Stimulated activated naive CD8-positive, alpha-beta T cell treated with anti-CD3 and anti-CD28 coated beads, Interleukin-15, amount 100 ng/mL, for 72 hours (primary cell): ENCODE data around the gene CLIC4.

Experiments used
- ATAC-seq: fragments of 150-1000 bp; cut with Tn5 transposase; 2 replicates; pipeline ENCODE4 v1.10.0; 2021; ENCODE audit warnings: mild to moderate bottlenecking, moderate library complexity
- DNase-seq, 2 donors: peaks; one replicate each; pipeline ENCODE4 v3.0.0; 2021 to 2022
- H3K27ac Mint-ChIP-seq, 2 donors: one replicate each; pipeline ENCODE4 v1.8.0; 2022; ENCODE audit warnings: mild to moderate bottlenecking in 2 of 2, mixed read lengths in 2 of 2, moderate library complexity in 2 of 2
- H3K27me3 Mint-ChIP-seq: one replicate; pipeline ENCODE4 v1.8.0; 2022; ENCODE audit warnings: mixed read lengths
- H3K4me1 Mint-ChIP-seq: one replicate; pipeline ENCODE4 v1.8.0; 2022; ENCODE audit warnings: mild to moderate bottlenecking, mixed read lengths
- H3K4me3 Mint-ChIP-seq, 2 donors: one replicate each; pipeline ENCODE4 v1.8.0; 2022; ENCODE audit warnings: mild to moderate bottlenecking in 2 of 2, mixed read lengths in 2 of 2, moderate library complexity in 1 of 2
- H3K9me3 Mint-ChIP-seq, 2 donors: one replicate each; pipeline ENCODE4 v1.8.0; 2022; ENCODE audit warnings: mixed read lengths in 2 of 2

CLIC4 gene

GRCh38 chr1:24861821-24862727 lies 116.8 kb downstream of the CLIC4 start:
- Mint-ChIP-seq H3K4me1 (no peaks in the 10 kb centered on the region), H3K27ac (no peak overlapping the region), H3K9me3 (no peaks in the 10 kb centered on the region), H3K27me3 (no peaks in the 10 kb centered on the region), H3K4me3 (no peak overlapping the region)
- DNase-seq (no peak), ATAC-seq (no peak)

- Mint-ChIP-seq H3K9me3 (no peaks in the 10 kb centered on the region), H3K27me3 (peaks cover 2% of the 10 kb centered on the region), H3K27ac (peak overlapping the region in 1 of 2 donors; percentile 72), H3K4me3 (no peak overlapping the region), H3K4me1 (no peaks in the 10 kb centered on the region)
- ATAC-seq: no peak
- DNase-seq: no peak
Observed at GRCh38 chr1:24862775-24863483, 117.7 kb downstream of the CLIC4 start.

GRCh38 chr1:24864370-24864777 lies 119.1 kb downstream of the CLIC4 start:
- Mint-ChIP-seq H3K27ac (no peak overlapping the region), H3K27me3 (peaks cover 7% of the 10 kb centered on the region), H3K9me3 (no peaks in the 10 kb centered on the region), H3K4me3 (no peak overlapping the region), H3K4me1 (no peaks in the 10 kb centered on the region)
- DNase-seq (no peak), ATAC-seq (no peak)

- Mint-ChIP-seq H3K27me3 (peaks cover 7% of the 10 kb centered on the region), H3K27ac (no peak overlapping the region), H3K4me1 (peaks cover under 1% of the 10 kb centered on the region), H3K9me3 (no peaks in the 10 kb centered on the region), H3K4me3 (no peak overlapping the region)
- DNase-seq: no peak
- ATAC-seq: no peak
Observed at GRCh38 chr1:24865168-24865567, 119.9 kb downstream of the CLIC4 start.

- Mint-ChIP-seq H3K27me3 (peaks cover 7% of the 10 kb centered on the region), H3K4me1 (peaks cover 4% of the 10 kb centered on the region), H3K27ac (no peak overlapping the region), H3K4me3 (no peak overlapping the region), H3K9me3 (no peaks in the 10 kb centered on the region)
- DNase-seq (no peak), ATAC-seq (no peak)
Observed at GRCh38 chr1:24865587-24865986, 120.3 kb downstream of the CLIC4 start.

GRCh38 chr1:24866211-24867083 lies 121.2 kb downstream of the CLIC4 start:
- Mint-ChIP-seq H3K4me3 (no peak overlapping the region), H3K27me3 (peaks cover 7% of the 10 kb centered on the region), H3K4me1 (peaks cover 13% of the 10 kb centered on the region), H3K27ac (peak overlapping the region in 1 of 2 donors; percentile 23), H3K9me3 (no peaks in the 10 kb centered on the region)
- DNase-seq (no peak), ATAC-seq (no peak)

GRCh38 chr1:24867084-24867870 lies 122.0 kb downstream of the CLIC4 start:
- peaks cover 20% of the 10 kb centered on the region for H3K4me1 Mint-ChIP-seq
- H3K27ac Mint-ChIP-seq: no peak overlapping the region
- peaks cover 7% of the 10 kb centered on the region for H3K27me3 Mint-ChIP-seq
- H3K4me3 Mint-ChIP-seq: no peak overlapping the region
- ATAC-seq (no peak), DNase-seq (no peak)
- no peaks in the 10 kb centered on the region for H3K9me3 Mint-ChIP-seq

- H3K4me3 Mint-ChIP-seq: no peak overlapping the region
- DNase-seq (no peak), ATAC-seq (no peak)
- H3K27me3 Mint-ChIP-seq: peaks cover 7% of the 10 kb centered on the region
- H3K9me3 Mint-ChIP-seq: no peaks in the 10 kb centered on the region
- H3K4me1 Mint-ChIP-seq: peaks cover 20% of the 10 kb centered on the region
- H3K27ac Mint-ChIP-seq: no peak overlapping the region
Observed at GRCh38 chr1:24868016-24868875, 123.0 kb downstream of the CLIC4 start.

- H3K27ac Mint-ChIP-seq: peak overlapping the region; percentile 60 to 95
- peaks cover 20% of the 10 kb centered on the region for H3K4me1 Mint-ChIP-seq
- ATAC-seq: peak; percentile 67
Observed at GRCh38 chr1:24870551-24871195, 125.4 kb downstream of the CLIC4 start.

GRCh38 chr1:24871306-24871901 lies 126.2 kb downstream of the CLIC4 start:
- ATAC-seq: peak; percentile 31
- Mint-ChIP-seq H3K4me1 (peaks cover 20% of the 10 kb centered on the region), H3K4me3 (peak overlapping the region; percentile 9 to 71), H3K9me3 (no peaks in the 10 kb centered on the region), H3K27ac (peak overlapping the region; percentile 53 to 95), H3K27me3 (peaks cover 7% of the 10 kb centered on the region)
- DNase-seq: no peak

More at GRCh38 chr1:24870551-24871195, 125.4 kb downstream of the CLIC4 start:
- DNase-seq: peak; percentile 31 to 45
- Mint-ChIP-seq H3K9me3 (no peaks in the 10 kb centered on the region), H3K4me3 (peak overlapping the region; percentile 45 to 71), H3K27me3 (peaks cover 7% of the 10 kb centered on the region)

GRCh38 chr1:24872061-24872850 lies 127.0 kb downstream of the CLIC4 start:
- peaks cover 20% of the 10 kb centered on the region for H3K4me1 Mint-ChIP-seq
- peak in 1 of 2 donors; percentile 3 for DNase-seq
- ATAC-seq: no peak
- H3K27me3 Mint-ChIP-seq: peaks cover 7% of the 10 kb centered on the region
- H3K4me3 Mint-ChIP-seq: no peak overlapping the region
- no peak overlapping the region for H3K27ac Mint-ChIP-seq
- H3K9me3 Mint-ChIP-seq: no peaks in the 10 kb centered on the region

- ATAC-seq: no peak
- peaks cover 2% of the 10 kb centered on the region for H3K27me3 Mint-ChIP-seq
- DNase-seq: no peak
- H3K4me1 Mint-ChIP-seq: peaks cover 20% of the 10 kb centered on the region
- no peak overlapping the region for H3K4me3 Mint-ChIP-seq
- no peak overlapping the region for H3K27ac Mint-ChIP-seq
- no peaks in the 10 kb centered on the region for H3K9me3 Mint-ChIP-seq
Observed at GRCh38 chr1:24873148-24873547, 127.9 kb downstream of the CLIC4 start.

- Mint-ChIP-seq H3K27ac (no peak overlapping the region), H3K4me3 (no peak overlapping the region), H3K27me3 (no peaks in the 10 kb centered on the region), H3K4me1 (peaks cover 20% of the 10 kb centered on the region), H3K9me3 (no peaks in the 10 kb centered on the region)
- DNase-seq (no peak), ATAC-seq (no peak)
Observed at GRCh38 chr1:24874056-24874455, 128.8 kb downstream of the CLIC4 start.
